Mucosa of stomach (tissue), 1 donor: ENCODE data around the gene SPEG.

Experiments used
- H3K27me3 ChIP-seq: one replicate; pipeline ENCODE4 v1.7.0; 2013; ENCODE audit warnings: mild to moderate bottlenecking, low read length; ENCODE audit not compliant: control insufficient read depth, insufficient read depth
- H3K36me3 ChIP-seq: one replicate; pipeline ENCODE4 v1.7.0; 2013; ENCODE audit warnings: low read length; ENCODE audit not compliant: control insufficient read depth, insufficient read depth
- H3K4me1 ChIP-seq: one replicate; pipeline ENCODE4 v1.7.0; 2013; ENCODE audit warnings: mild to moderate bottlenecking, low read length; ENCODE audit not compliant: control insufficient read depth, insufficient read depth
- H3K4me3 ChIP-seq: one replicate; pipeline ENCODE4 v1.7.0; 2013; ENCODE audit warnings: low read length
- H3K9ac ChIP-seq: one replicate; pipeline ENCODE4 v1.7.0; 2013; ENCODE audit warnings: mild to moderate bottlenecking, low read length, moderate library complexity
- H3K9me3 ChIP-seq: one replicate; pipeline ENCODE4 v1.7.0; 2013; ENCODE audit warnings: mild to moderate bottlenecking, low read length, moderate library complexity; ENCODE audit not compliant: control insufficient read depth
- donor health status: Pancreatic carcinoma.

SPEG gene

GRCh38 chr2:219430633-219431615 is 3.7 kb upstream of the SPEG start:
- H3K9ac ChIP-seq, result no peak overlapping the region
- peaks cover 24% of the 10 kb centered on the region for H3K27me3 ChIP-seq
- no peaks in the 10 kb centered on the region for H3K36me3 ChIP-seq
- H3K4me3 ChIP-seq, result no peak overlapping the region
- peaks cover 5% of the 10 kb centered on the region for H3K4me1 ChIP-seq
- H3K9me3 ChIP-seq, result no peaks in the 10 kb centered on the region

GRCh38 chr2:219433666-219434467 is 776 bp upstream of the SPEG start:
- peaks cover 5% of the 10 kb centered on the region for H3K4me1 ChIP-seq
- H3K27me3 ChIP-seq, result peaks cover 44% of the 10 kb centered on the region
- no peak overlapping the region for H3K4me3 ChIP-seq
- no peaks in the 10 kb centered on the region for H3K9me3 ChIP-seq
- no peaks in the 10 kb centered on the region for H3K36me3 ChIP-seq
- H3K9ac ChIP-seq, result no peak overlapping the region

- H3K36me3 ChIP-seq, result no peaks in the 10 kb centered on the region
- H3K9ac ChIP-seq, result no peak overlapping the region
- H3K27me3 ChIP-seq, result peaks cover 44% of the 10 kb centered on the region
- no peaks in the 10 kb centered on the region for H3K9me3 ChIP-seq
- H3K4me1 ChIP-seq, result peaks cover 5% of the 10 kb centered on the region
- no peak overlapping the region for H3K4me3 ChIP-seq
Measured at GRCh38 chr2:219434468-219434717, 250 bp upstream of the SPEG start.

GRCh38 chr2:219435701-219436100 is 1.1 kb downstream of the SPEG start:
- Histone ChIP-seq H3K36me3 (no peaks in the 10 kb centered on the region), H3K9ac (no peak overlapping the region), H3K4me1 (peaks cover 5% of the 10 kb centered on the region), H3K27me3 (peaks cover 48% of the 10 kb centered on the region), H3K9me3 (no peaks in the 10 kb centered on the region), H3K4me3 (no peak overlapping the region)

- Histone ChIP-seq H3K4me3 (no peak overlapping the region), H3K36me3 (no peaks in the 10 kb centered on the region), H3K9me3 (no peaks in the 10 kb centered on the region), H3K9ac (no peak overlapping the region), H3K4me1 (peaks cover 8% of the 10 kb centered on the region), H3K27me3 (peaks cover 56% of the 10 kb centered on the region)
Measured at GRCh38 chr2:219436491-219436890, 1.8 kb downstream of the SPEG start.

- Histone ChIP-seq H3K9me3 (no peaks in the 10 kb centered on the region), H3K4me3 (no peak overlapping the region), H3K27me3 (peaks cover 59% of the 10 kb centered on the region), H3K36me3 (no peaks in the 10 kb centered on the region), H3K4me1 (peaks cover 9% of the 10 kb centered on the region), H3K9ac (no peak overlapping the region)
Measured at GRCh38 chr2:219437141-219437540, 2.5 kb downstream of the SPEG start.

GRCh38 chr2:219437690-219438206 is 3.1 kb downstream of the SPEG start:
- peaks cover 9% of the 10 kb centered on the region for H3K4me1 ChIP-seq
- H3K27me3 ChIP-seq, result peaks cover 65% of the 10 kb centered on the region

GRCh38 chr2:219438453-219438852 is 3.8 kb downstream of the SPEG start:
- Histone ChIP-seq H3K27me3 (peaks cover 72% of the 10 kb centered on the region), H3K4me1 (peaks cover 9% of the 10 kb centered on the region)

More at GRCh38 chr2:219437690-219438206, 3.1 kb downstream of the SPEG start:
- H3K9ac ChIP-seq, result no peak overlapping the region
- no peak overlapping the region for H3K4me3 ChIP-seq
- no peaks in the 10 kb centered on the region for H3K36me3 ChIP-seq
- no peaks in the 10 kb centered on the region for H3K9me3 ChIP-seq

GRCh38 chr2:219439506-219439905 is 4.9 kb downstream of the SPEG start:
- Histone ChIP-seq H3K4me1 (peaks cover 9% of the 10 kb centered on the region), H3K9me3 (no peaks in the 10 kb centered on the region)

More at GRCh38 chr2:219438453-219438852, 3.8 kb downstream of the SPEG start:
- no peaks in the 10 kb centered on the region for H3K36me3 ChIP-seq
- H3K9ac ChIP-seq, result no peak overlapping the region
- H3K4me3 ChIP-seq, result no peak overlapping the region
- H3K9me3 ChIP-seq, result no peaks in the 10 kb centered on the region

GRCh38 chr2:219440388-219441256 is 6.0 kb downstream of the SPEG start:
- H3K27me3 ChIP-seq, result peaks cover 62% of the 10 kb centered on the region
- H3K9ac ChIP-seq, result no peak overlapping the region
- no peak overlapping the region for H3K4me3 ChIP-seq
- H3K9me3 ChIP-seq, result no peaks in the 10 kb centered on the region
- H3K4me1 ChIP-seq, result peaks cover 5% of the 10 kb centered on the region
- no peaks in the 10 kb centered on the region for H3K36me3 ChIP-seq

More at GRCh38 chr2:219439506-219439905, 4.9 kb downstream of the SPEG start:
- peaks cover 69% of the 10 kb centered on the region for H3K27me3 ChIP-seq
- H3K9ac ChIP-seq, result no peak overlapping the region
- H3K4me3 ChIP-seq, result no peak overlapping the region
- H3K36me3 ChIP-seq, result no peaks in the 10 kb centered on the region

- Histone ChIP-seq H3K27me3 (peaks cover 59% of the 10 kb centered on the region), H3K9me3 (no peaks in the 10 kb centered on the region), H3K4me3 (no peak overlapping the region), H3K9ac (no peak overlapping the region), H3K4me1 (peaks cover 5% of the 10 kb centered on the region), H3K36me3 (no peaks in the 10 kb centered on the region)
Measured at GRCh38 chr2:219441451-219442255, 7.0 kb downstream of the SPEG start.
